IMR-90 (cell line): ENCODE measurements around the gene CEP78. TPM values are rescaled to one million over a fixed set of nuclear protein-coding genes. Genes with fewer than 3 reads are reported as not detected.

Experiments used
- ATAC-seq: fragments of 200-7000 bp; cut with Tn5 transposase; 2 replicates; pipeline ENCODE4 v1.9.1; 2020; ENCODE audit warnings: low read depth, mild to moderate bottlenecking, moderate library complexity
- BruUV-seq: library from RNA; stranded (reverse); fragments of 400-500 nt; replicated peaks from 2 replicates; lab custom pipeline; 2021; lab: Mats Ljungman, UMichigan
- CTCF ChIA-PET: fragments of 300-600 bp; formaldehyde crosslinking; extraction: SDS; loops from one replicate; lab custom pipeline; 2021; ENCODE audit warnings: antibody characterized with exemption; lab: Yijun Ruan, JAX
- POLR2A ChIA-PET: fragments of 300-600 bp; sonication (Branson Sonifier 250); formaldehyde crosslinking; loops from one replicate; lab custom pipeline; 2022; ENCODE audit warnings: antibody characterized with exemption; ENCODE audit not compliant: unreplicated experiment; lab: Charles Lee
- DNase-seq: peaks from one replicate; pipeline ENCODE4 v3.0.0; 2013
- H2AFZ ChIP-seq: replicated peaks from 2 replicates; pipeline ENCODE3; 2013; ENCODE audit warnings: low read length, mild to moderate bottlenecking; ENCODE audit not compliant: poor library complexity
- H2AK5ac ChIP-seq: 2 replicates; pipeline ENCODE4 v1.6.1; 2013; ENCODE audit warnings: low read depth, low read length, inconsistent platforms
- H2AK9ac ChIP-seq: replicated peaks from 2 replicates; pipeline ENCODE3; 2013; ENCODE audit warnings: mild to moderate bottlenecking, low read depth, low read length, moderate library complexity; ENCODE audit not compliant: poor library complexity
- H2BK120ac ChIP-seq: 2 replicates; pipeline ENCODE4 v1.6.1; 2013; ENCODE audit warnings: low read depth, low read length, inconsistent platforms
- H2BK15ac ChIP-seq: 3 replicates; pipeline ENCODE4 v1.6.1; 2013; ENCODE audit warnings: low read depth, low read length, inconsistent platforms
- H2BK20ac ChIP-seq: 2 replicates; pipeline ENCODE4 v1.6.1; 2013; ENCODE audit warnings: low read depth, mild to moderate bottlenecking, inconsistent platforms, low read length, moderate library complexity
- H2BK5ac ChIP-seq: 2 replicates; pipeline ENCODE4 v1.6.1; 2013; ENCODE audit warnings: mild to moderate bottlenecking, low read depth, low read length, inconsistent platforms; ENCODE audit not compliant: poor library complexity, severe bottlenecking
- H3K14ac ChIP-seq: replicated peaks from 2 replicates; pipeline ENCODE4 v1.6.1; 2013; ENCODE audit warnings: low read depth, low read length, inconsistent platforms
- H3K18ac ChIP-seq: 2 replicates; pipeline ENCODE4 v1.6.1; 2013; ENCODE audit warnings: low read depth, low read length, control low read depth
- H3K23ac ChIP-seq: 2 replicates; pipeline ENCODE4 v1.6.1; 2013; ENCODE audit warnings: low read depth, low read length, inconsistent platforms
- H3K27ac ChIP-seq: 2 replicates; pipeline ENCODE4 v1.5.1; 2013; ENCODE audit warnings: mild to moderate bottlenecking, control low read depth, low read length; ENCODE audit not compliant: insufficient read depth
- H3K27me3 ChIP-seq: 2 replicates; pipeline ENCODE4 v1.6.1; 2013; ENCODE audit warnings: low read length; ENCODE audit not compliant: control insufficient read depth, insufficient read depth
- H3K36me3 ChIP-seq: 2 replicates; pipeline ENCODE4 v1.6.1; 2013; ENCODE audit warnings: low read length, mixed read lengths; ENCODE audit not compliant: control insufficient read depth, insufficient read depth
- H3K4ac ChIP-seq: 2 replicates; pipeline ENCODE4 v1.6.1; 2013; ENCODE audit warnings: low read depth, low read length, inconsistent platforms
- H3K4me1 ChIP-seq: 2 replicates; pipeline ENCODE4 v1.6.1; 2013; ENCODE audit warnings: low read length, mixed read lengths; ENCODE audit not compliant: control insufficient read depth, insufficient read depth
- H3K4me2 ChIP-seq: 2 replicates; pipeline ENCODE4 v1.6.1; 2013; ENCODE audit warnings: low read depth, mild to moderate bottlenecking, control low read depth, low read length, moderate library complexity
- H3K4me3 ChIP-seq: 2 replicates; pipeline ENCODE4 v1.5.1; 2013; ENCODE audit warnings: low read depth, mild to moderate bottlenecking, control low read depth, low read length, moderate library complexity; ENCODE audit not compliant: insufficient read depth
- H3K56ac ChIP-seq: 2 replicates; pipeline ENCODE4 v1.6.1; 2013; ENCODE audit warnings: low read length, inconsistent platforms; ENCODE audit not compliant: insufficient read depth; ENCODE audit errors: extremely low read depth
- H3K79me1 ChIP-seq, 2 experiments: 2 replicates each; pipeline ENCODE4 v1.6.1; 2013; ENCODE audit warnings: low read length in 2 of 2, inconsistent platforms in 1 of 2, low read depth in 1 of 2
- H3K9ac ChIP-seq: 2 replicates; pipeline ENCODE4 v1.6.1; 2013; ENCODE audit warnings: low read depth, low read length, control low read depth
- H3K9me1 ChIP-seq: 2 replicates; pipeline ENCODE4 v1.6.1; 2013; ENCODE audit warnings: low read length, inconsistent platforms; ENCODE audit not compliant: insufficient read depth
- H3K9me3 ChIP-seq: 2 replicates; pipeline ENCODE4 v1.6.1; 2013; ENCODE audit warnings: low read length; ENCODE audit not compliant: control insufficient read depth, insufficient read depth
- H4K20me1 ChIP-seq: 2 replicates; pipeline ENCODE4 v1.6.1; 2013; ENCODE audit warnings: low read length, inconsistent platforms; ENCODE audit not compliant: insufficient read depth
- H4K5ac ChIP-seq: 2 replicates; pipeline ENCODE4 v1.6.1; 2013; ENCODE audit warnings: mild to moderate bottlenecking, low read depth, low read length, control low read depth
- H4K8ac ChIP-seq, 2 experiments: 2 replicates each; pipeline ENCODE4 v1.6.1; 2013; ENCODE audit warnings: low read depth in 2 of 2, low read length in 2 of 2, control low read depth in 1 of 2, inconsistent platforms in 1 of 2
- H4K91ac ChIP-seq: 2 replicates; pipeline ENCODE4 v1.6.1; 2013; ENCODE audit warnings: low read depth, low read length, inconsistent platforms; ENCODE audit not compliant: insufficient read depth
- MAFK ChIP-seq: IDR thresholded peaks from 2 replicates; pipeline ENCODE4 v1.6.1; 2012; ENCODE audit warnings: low read depth, low read length, improper control_type of control experiment
- MAZ ChIP-seq: IDR thresholded peaks from 2 replicates; pipeline ENCODE4 v1.6.1; 2012; ENCODE audit warnings: low read depth, mild to moderate bottlenecking, low read length, improper control_type of control experiment, moderate library complexity, borderline replicate concordance
- WGBS, 2 experiments: methylation state at CpG; one replicate each; pipeline versions ENCODE4 v1.1.5 to v1.1.7; 2013; ENCODE audit warnings: missing lambda C conversion rate in 2 of 2; ENCODE audit not compliant: insufficient read length in 1 of 2; ENCODE audit errors: extremely low coverage in 2 of 2; 5-methylcytosine and 5-hydroxymethylcytosine counted together
- dilution Hi-C: fragments of 300-500 bp; cut with HindIII; formaldehyde crosslinking; loops from one replicate; pipeline ENCODE4 v1.14.3; 2018; ENCODE audit warnings: low sequenced_read_pairs; ENCODE audit not compliant: unreplicated experiment
- in situ Hi-C: fragments of 300-500 bp; cut with MboI; formaldehyde crosslinking; loops from 3 replicates; pipeline ENCODE4 v1.14.3; 2019; ENCODE audit warnings: low sequenced_read_pairs, inconsistent platforms, mixed read lengths
- intact Hi-C: fragments of 100-400 bp; cut with micrococcal nuclease; formaldehyde crosslinking; loops from 2 replicates; pipeline ENCODE4 v1.10.0; 2022
- polyA plus RNA-seq, 3 experiments: library from polyadenylated mRNA; depleted of rRNA; stranded (reverse); fragments of >200 nt; gene quantifications; 2 replicates each; pipeline ENCODE4 v1.2.3, GENCODE V29; 2012; ENCODE audit warnings: low replicate concordance in 1 of 3
- total RNA-seq: library from RNA; depleted of rRNA; stranded (reverse); fragments of >200 nt; gene quantifications from 2 replicates; pipeline ENCODE4 v1.2.3, GENCODE V29; 2012
- TF ChIP-seq, protein P1 (sequence below): fragments of 150-350 bp; IDR thresholded peaks from 2 replicates; pipeline ENCODE4 v1.6.1; 2016; ENCODE audit warnings: low read depth, mild to moderate bottlenecking, low read length, moderate library complexity, borderline replicate concordance
- TF ChIP-seq, protein P2 (sequence below): conservative IDR thresholded peaks from 2 replicates; pipeline ENCODE4 v1.5.1; 2012; ENCODE audit warnings: mild to moderate bottlenecking, low read depth, low read length, improper control_type of control experiment

CEP78 gene
- total and polyA plus RNA-seq, 2 of the 4 experiments (the other 2 are of a cell fraction) = 9.2 to 18.3 TPM

DNA sequence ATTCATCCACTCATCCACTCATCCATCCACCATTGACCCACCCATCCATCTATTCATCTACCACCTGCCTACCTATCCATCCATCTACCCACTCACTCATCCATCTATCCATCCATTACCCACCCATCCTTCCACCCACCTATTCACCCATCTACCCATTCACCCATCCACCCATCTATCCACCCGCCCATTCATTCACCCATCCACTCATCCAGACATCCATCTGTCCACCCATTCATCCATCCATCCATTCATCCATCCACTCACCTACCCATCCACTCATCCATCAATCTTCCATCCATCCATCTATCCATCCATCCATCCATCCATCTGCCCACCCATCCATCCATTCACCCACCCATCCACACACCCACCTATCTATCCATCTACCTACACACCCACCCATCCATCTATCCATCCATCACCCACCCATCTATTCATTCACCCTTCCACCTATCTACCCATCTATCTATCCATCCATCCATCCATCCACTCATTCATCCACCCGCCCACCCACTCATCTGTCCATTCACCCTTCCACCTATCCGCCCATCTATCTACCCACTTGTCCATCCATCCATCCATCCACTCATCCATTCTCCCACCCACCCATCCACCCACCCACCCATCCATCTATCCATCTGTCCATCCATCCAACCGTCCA is 84.3 kb downstream of the CEP78 start:
- WGBS, 2 experiments = 100% methylated on average over 3 of the region's 4 CpGs; no CpG with 5 or more reads in 1 of the 2 experiments
- Histone ChIP-seq H3K23ac (no peak overlapping the region), H3K27me3 (no peaks in the 10 kb centered on the region), H2AK9ac (no peak overlapping the region), H2BK5ac (peak overlapping the region; percentile 27), H4K8ac (no peak overlapping the region), H3K4me1 (peaks cover under 1% of the 10 kb centered on the region; the same call in 1 of the 2 replicates), H2BK15ac (no peak overlapping the region), H3K14ac (no peak overlapping the region), H3K56ac (no peak overlapping the region), H3K4me3 (no peak overlapping the region), H2AK5ac (no peak overlapping the region), H3K4me2 (no peak overlapping the region), H3K27ac (no peak overlapping the region), H3K9me3 (no peaks in the 10 kb centered on the region), H4K91ac (no peak overlapping the region), H3K79me1 (peaks cover 15 to 42% of the 10 kb centered on the region in 2 experiments; a peak in 3 of 4 replicates), H2AFZ (no peak overlapping the region), H4K20me1 (peaks cover 33% of the 10 kb centered on the region), H3K18ac (no peak overlapping the region), H3K36me3 (peaks cover 54% of the 10 kb centered on the region), H4K5ac (no peak overlapping the region), H3K9me1 (peaks cover 13% of the 10 kb centered on the region), H3K4ac (no peak overlapping the region), H2BK120ac (no peak overlapping the region), H3K9ac (no peak overlapping the region), H2BK20ac (no peak overlapping the region)
- dilution Hi-C loops (no loop called here), in situ Hi-C loops (no loop called here), intact Hi-C loops (no loop called here)
- CTCF ChIA-PET = no interaction called here
- DNase-seq (no peak), ATAC-seq (no peak)
- POLR2A ChIA-PET = no interaction called here
- no TSS peak for BruUV-seq
- TF ChIP-seq MAZ = no peak
- TF ChIP-seq, protein P1, sequence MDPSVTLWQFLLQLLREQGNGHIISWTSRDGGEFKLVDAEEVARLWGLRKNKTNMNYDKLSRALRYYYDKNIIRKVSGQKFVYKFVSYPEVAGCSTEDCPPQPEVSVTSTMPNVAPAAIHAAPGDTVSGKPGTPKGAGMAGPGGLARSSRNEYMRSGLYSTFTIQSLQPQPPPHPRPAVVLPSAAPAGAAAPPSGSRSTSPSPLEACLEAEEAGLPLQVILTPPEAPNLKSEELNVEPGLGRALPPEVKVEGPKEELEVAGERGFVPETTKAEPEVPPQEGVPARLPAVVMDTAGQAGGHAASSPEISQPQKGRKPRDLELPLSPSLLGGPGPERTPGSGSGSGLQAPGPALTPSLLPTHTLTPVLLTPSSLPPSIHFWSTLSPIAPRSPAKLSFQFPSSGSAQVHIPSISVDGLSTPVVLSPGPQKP = no peak
- no peak for TF ChIP-seq MAFK
- TF ChIP-seq, protein P2, sequence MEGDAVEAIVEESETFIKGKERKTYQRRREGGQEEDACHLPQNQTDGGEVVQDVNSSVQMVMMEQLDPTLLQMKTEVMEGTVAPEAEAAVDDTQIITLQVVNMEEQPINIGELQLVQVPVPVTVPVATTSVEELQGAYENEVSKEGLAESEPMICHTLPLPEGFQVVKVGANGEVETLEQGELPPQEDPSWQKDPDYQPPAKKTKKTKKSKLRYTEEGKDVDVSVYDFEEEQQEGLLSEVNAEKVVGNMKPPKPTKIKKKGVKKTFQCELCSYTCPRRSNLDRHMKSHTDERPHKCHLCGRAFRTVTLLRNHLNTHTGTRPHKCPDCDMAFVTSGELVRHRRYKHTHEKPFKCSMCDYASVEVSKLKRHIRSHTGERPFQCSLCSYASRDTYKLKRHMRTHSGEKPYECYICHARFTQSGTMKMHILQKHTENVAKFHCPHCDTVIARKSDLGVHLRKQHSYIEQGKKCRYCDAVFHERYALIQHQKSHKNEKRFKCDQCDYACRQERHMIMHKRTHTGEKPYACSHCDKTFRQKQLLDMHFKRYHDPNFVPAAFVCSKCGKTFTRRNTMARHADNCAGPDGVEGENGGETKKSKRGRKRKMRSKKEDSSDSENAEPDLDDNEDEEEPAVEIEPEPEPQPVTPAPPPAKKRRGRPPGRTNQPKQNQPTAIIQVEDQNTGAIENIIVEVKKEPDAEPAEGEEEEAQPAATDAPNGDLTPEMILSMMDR = no peak
